ENCODE data around the gene SLC12A6.
A peak's percentile ranks its signal among the peaks of the same experiment; 100 is the strongest.
"Not testable (repeated sequence)": the region's sequence is repeated elsewhere in the genome, so short reads cannot be mapped to it uniquely, and the experiment has no call there.

Gene SLC12A6

GRCh38 chr15:34248190-34248589 lies 89.4 kb downstream of the SLC12A6 start:
- DNase-seq, result no peak

- no peak for DNase-seq
These were observed 91.2 kb downstream of the SLC12A6 start for GRCh38 chr15:34246276-34246976.

GRCh38 chr15:34243226-34243625 lies 94.4 kb downstream of the SLC12A6 start:
- DNase-seq, result no peak

- no peak for DNase-seq
These were observed 95.3 kb downstream of the SLC12A6 start for GRCh38 chr15:34242331-34242710.

GRCh38 chr15:34241376-34242330 lies 95.9 kb downstream of the SLC12A6 start:
- peak; percentile 5 to 7 for DNase-seq

GRCh38 chr15:34240537-34240936 lies 97.0 kb downstream of the SLC12A6 start:
- DNase-seq, result no peak

GRCh38 chr15:34239151-34239808 lies 98.3 kb downstream of the SLC12A6 start:
- DNase-seq, result no peak

- no peak for DNase-seq
These were observed 104.0 kb downstream of the SLC12A6 start for GRCh38 chr15:34233614-34234013.

GRCh38 chr15:34223904-34224596 lies 113.5 kb downstream of the SLC12A6 start:
- no peak for DNase-seq

- DNase-seq, result no peak
These were observed 119.9 kb downstream of the SLC12A6 start for GRCh38 chr15:34217587-34218225.

GRCh38 chr15:34216527-34217270 lies 120.9 kb downstream of the SLC12A6 start:
- DNase-seq, result no peak

GRCh38 chr15:34214135-34214534 lies 123.4 kb downstream of the SLC12A6 start:
- no peak for DNase-seq

GRCh38 chr15:34213690-34214089 lies 123.9 kb downstream of the SLC12A6 start:
- DNase-seq, result no peak

GRCh38 chr15:34209421-34210282 lies 127.9 kb downstream of the SLC12A6 start, which contains the start of gene KATNBL1:
Gene KATNBL1, minus strand, starts transcription at chr15:34210096. Its CDS starts 46,420 bp downstream, at chr15:34163676.
- peak; percentile 85 to 92 for DNase-seq

- no peak for DNase-seq
These were observed 131.6 kb downstream of the SLC12A6 start for GRCh38 chr15:34206011-34206410.

- DNase-seq, result no peak
These were observed 133.6 kb downstream of the SLC12A6 start for GRCh38 chr15:34203936-34204335.

GRCh38 chr15:34203305-34203704 lies 134.3 kb downstream of the SLC12A6 start:
- no peak for DNase-seq

- DNase-seq, result not testable (repeated sequence)
These were observed 144.3 kb downstream of the SLC12A6 start for GRCh38 chr15:34193272-34193671.

GRCh38 chr15:34188711-34189110 lies 148.9 kb downstream of the SLC12A6 start:
- no peak for DNase-seq

GRCh38 chr15:34185666-34186065 lies 151.9 kb downstream of the SLC12A6 start:
- no peak for DNase-seq

All from SHP77 (cell line).